Uterus (tissue), 4 donors: ENCODE measurements around the gene SRSF10. TPM values are rescaled to one million over a fixed set of nuclear protein-coding genes. Genes with fewer than 3 reads are reported as not detected.

Experiments
- DNase-seq, 2 donors: peaks; one replicate each; pipeline ENCODE4 v3.0.0-alpha.2; 2019 to 2020
- H3K27ac ChIP-seq, 2 donors: fragments of 200-600 bp; sonication (generic); 1 replicate in 1 of 2; 2 replicates in 1 of 2; pipeline ENCODE4 v1.5.1; 2016 to 2018
- H3K27me3 ChIP-seq, 2 donors: fragments of 200-600 bp; sonication (generic); one replicate each; pipeline ENCODE4 v1.5.1; 2018 to 2019; ENCODE audit warnings: control low read depth in 1 of 2
- H3K36me3 ChIP-seq, 2 donors: fragments of 200-600 bp; sonication (generic); one replicate each; pipeline ENCODE4 v1.5.1; 2019; ENCODE audit warnings: control low read depth in 1 of 2
- H3K4me1 ChIP-seq, 2 donors: fragments of 200-600 bp; sonication (generic); one replicate each; pipeline ENCODE4 v1.5.1; 2018 to 2019; ENCODE audit warnings: control low read depth in 1 of 2
- H3K4me3 ChIP-seq, 2 donors: fragments of 200-600 bp; sonication (generic); 1 replicate in 1 of 2; 2 replicates in 1 of 2; pipeline ENCODE4 v1.5.1; 2018 to 2019; ENCODE audit warnings: mild to moderate bottlenecking in 1 of 2
- H3K9me3 ChIP-seq, 2 donors: fragments of 200-600 bp; sonication (generic); one replicate each; pipeline ENCODE4 v1.5.1; 2019; ENCODE audit warnings: control low read depth in 1 of 2
- CTCF ChIP-seq, 4 experiments: fragments of 200-600 bp in 2 of 4; fragments of 450-650 bp in 2 of 4; sonication (generic) in 2 of 4; IDR thresholded peaks; one replicate each; pipeline ENCODE4 v1.5.1; 2016 to 2019; ENCODE audit warnings: antibody characterized with exemption in 4 of 4, mild to moderate bottlenecking in 2 of 4, moderate library complexity in 1 of 4
- POLR2A ChIP-seq, 2 donors: fragments of 450-650 bp; IDR thresholded peaks; one replicate each; pipeline ENCODE4 v1.6.1; 2016; ENCODE audit warnings: antibody characterized with exemption in 2 of 2, mild to moderate bottlenecking in 1 of 2, moderate library complexity in 1 of 2
- intact Hi-C: fragments of 100-400 bp; cut with DNase I; formaldehyde crosslinking; loops from one replicate; pipeline ENCODE4 v1.15.1; 2023; ENCODE audit warnings: low total_unique reads
- total RNA-seq, 4 donors: library from RNA; depleted of rRNA in 3 of 4; stranded (reverse); fragments of >200 nt in 3 of 4; gene quantifications; one replicate each; pipeline versions ENCODE4 v1.1.0 to v1.2.4, GENCODE V29; 2014 to 2023
- donor health status: DM: yes; HTN: yes; CAD: no.

The SRSF10 gene
- total RNA-seq, 4 donors from 2014 or later: 105 to 198 (median 162) TPM

GRCh38 chr1:24003331-24003972 is 23.3 kb upstream of the SRSF10 start:
- Histone ChIP-seq H3K4me3 (no peak overlapping the region), H3K27me3 (no peaks in the 10 kb centered on the region), H3K36me3 (no peaks in the 10 kb centered on the region), H3K27ac (no peak overlapping the region), H3K9me3 (no peaks in the 10 kb centered on the region), H3K4me1 (no peaks in the 10 kb centered on the region)
- intact Hi-C loops: no loop called here
- no peak for TF ChIP-seq CTCF (IDR thresholded peaks at IDR 0.05)
- no peak for TF ChIP-seq POLR2A (IDR thresholded peaks at IDR 0.05)
- DNase-seq: no peak

- Histone ChIP-seq H3K36me3 (no peaks in the 10 kb centered on the region), H3K9me3 (no peaks in the 10 kb centered on the region), H3K27ac (no peak overlapping the region), H3K4me3 (no peak overlapping the region), H3K27me3 (no peaks in the 10 kb centered on the region), H3K4me1 (no peaks in the 10 kb centered on the region)
- intact Hi-C loops: no loop called here
- DNase-seq: no peak
- TF ChIP-seq POLR2A (IDR thresholded peaks at IDR 0.05): no peak
- no peak for TF ChIP-seq CTCF (IDR thresholded peaks at IDR 0.05)
Measured at GRCh38 chr1:24002695-24003094, 22.6 kb upstream of the SRSF10 start.

- TF ChIP-seq POLR2A (IDR thresholded peaks at IDR 0.05) (no peak), CTCF (IDR thresholded peaks at IDR 0.05) (no peak)
- Histone ChIP-seq H3K27ac (no peak overlapping the region), H3K9me3 (no peaks in the 10 kb centered on the region), H3K4me3 (no peak overlapping the region), H3K27me3 (no peaks in the 10 kb centered on the region), H3K4me1 (no peaks in the 10 kb centered on the region), H3K36me3 (no peaks in the 10 kb centered on the region)
- intact Hi-C loops: no loop called here
- no peak for DNase-seq
Measured at GRCh38 chr1:23999156-23999671, 19.1 kb upstream of the SRSF10 start.

GRCh38 chr1:23997812-23998211 is 17.7 kb upstream of the SRSF10 start:
- intact Hi-C loops: no loop called here
- Histone ChIP-seq H3K27ac (no peak overlapping the region), H3K4me3 (no peak overlapping the region), H3K27me3 (no peaks in the 10 kb centered on the region), H3K36me3 (no peaks in the 10 kb centered on the region), H3K9me3 (no peaks in the 10 kb centered on the region), H3K4me1 (no peaks in the 10 kb centered on the region)
- no peak for DNase-seq
- TF ChIP-seq CTCF (IDR thresholded peaks at IDR 0.05) (no peak), POLR2A (IDR thresholded peaks at IDR 0.05) (no peak)

GRCh38 chr1:23996700-23997229 is 16.6 kb upstream of the SRSF10 start:
- intact Hi-C loops: no loop called here
- no peak for DNase-seq
- Histone ChIP-seq H3K36me3 (no peaks in the 10 kb centered on the region), H3K27ac (no peak overlapping the region), H3K27me3 (no peaks in the 10 kb centered on the region), H3K4me1 (no peaks in the 10 kb centered on the region), H3K9me3 (no peaks in the 10 kb centered on the region), H3K4me3 (no peak overlapping the region)
- TF ChIP-seq POLR2A (IDR thresholded peaks at IDR 0.05): no peak
- TF ChIP-seq CTCF (IDR thresholded peaks at IDR 0.05): no peak
